Endothelial cell (in vitro differentiated cells): ENCODE measurements around the gene SMIM43. TPM values are rescaled to one million over a fixed set of nuclear protein-coding genes. Genes with fewer than 3 reads are reported as not detected.

Experiments used
- DNase-seq: peaks from one replicate; pipeline ENCODE4 v3.0.0; 2021; ENCODE audit warnings: low spot score
- H3K27ac Mint-ChIP-seq: one replicate; pipeline ENCODE4 v1.8.0; 2021; ENCODE audit warnings: mixed read lengths, inconsistent platforms; ENCODE audit not compliant: unreplicated experiment
- H3K27me3 Mint-ChIP-seq: one replicate; pipeline ENCODE4 v1.8.0; 2021; ENCODE audit warnings: mild to moderate bottlenecking, moderate library complexity, mixed read lengths, inconsistent platforms; ENCODE audit not compliant: unreplicated experiment
- H3K36me3 Mint-ChIP-seq: one replicate; pipeline ENCODE4 v1.8.0; 2021; ENCODE audit warnings: mild to moderate bottlenecking, low read depth, mixed read lengths, inconsistent platforms; ENCODE audit not compliant: unreplicated experiment
- H3K4me1 Mint-ChIP-seq: one replicate; pipeline ENCODE4 v1.8.0; 2021; ENCODE audit warnings: mild to moderate bottlenecking, mixed read lengths, inconsistent platforms; ENCODE audit not compliant: unreplicated experiment
- H3K4me3 Mint-ChIP-seq: one replicate; pipeline ENCODE4 v1.8.0; 2021; ENCODE audit warnings: mild to moderate bottlenecking, mixed read lengths, inconsistent platforms; ENCODE audit not compliant: unreplicated experiment
- H3K9me3 Mint-ChIP-seq: one replicate; pipeline ENCODE4 v1.8.0; 2021; ENCODE audit warnings: mixed read lengths, inconsistent platforms; ENCODE audit not compliant: unreplicated experiment
- CTCF ChIP-seq: fragments of 200-600 bp; sonication (generic); IDR thresholded peaks from one replicate; pipeline ENCODE4 v1.5.0; 2021; ENCODE audit warnings: antibody characterized with exemption; ENCODE audit not compliant: unreplicated experiment
- long read RNA-seq: library from polyadenylated mRNA; unstranded; transcript quantifications from one replicate; pipeline ENCODE4 v2.0.0, GENCODE V29; 2020; ENCODE audit not compliant: unreplicated experiment
- total RNA-seq: library from RNA; stranded (reverse); fragmentation: NEBNext Ultra II Directional; extraction: Animal tissue kit (Norgen Biotek cat#: 25700); gene quantifications from one replicate; pipeline ENCODE4 v1.2.1, GENCODE V29; 2021; ENCODE audit not compliant: unreplicated experiment

The SMIM43 gene
- 19.8 TPM for total RNA-seq
- long read RNA-seq, transcript TMEM155-208 (6 exons, 2,316 nt): major isoform, 5 of 16 reads
- long read RNA-seq, partial matches to known transcripts: 1 of 16 reads
- long read RNA-seq, other reads (novel, unspliced or antisense): 8 of 16 reads

GRCh38 chr4:121764702-121765367, at the start of gene SMIM43:
Gene SMIM43 (minus strand): TSS chr4:121765164. CDS start chr4:121765105, 59 bp downstream.
- peak; percentile 64 for DNase-seq
- H3K4me3 Mint-ChIP-seq: peak within 1 kb of the TSS; percentile 89
- H3K36me3 Mint-ChIP-seq: no peaks in the 10 kb centered on the region
- peaks cover 22% of the 10 kb centered on the region for H3K4me1 Mint-ChIP-seq
- H3K27me3 Mint-ChIP-seq: peaks cover 6% of the 10 kb centered on the region
- no peak for TF ChIP-seq CTCF
- peak within 1 kb of the TSS; percentile 61 for H3K27ac Mint-ChIP-seq
- no peaks in the 10 kb centered on the region for H3K9me3 Mint-ChIP-seq

DNA sequence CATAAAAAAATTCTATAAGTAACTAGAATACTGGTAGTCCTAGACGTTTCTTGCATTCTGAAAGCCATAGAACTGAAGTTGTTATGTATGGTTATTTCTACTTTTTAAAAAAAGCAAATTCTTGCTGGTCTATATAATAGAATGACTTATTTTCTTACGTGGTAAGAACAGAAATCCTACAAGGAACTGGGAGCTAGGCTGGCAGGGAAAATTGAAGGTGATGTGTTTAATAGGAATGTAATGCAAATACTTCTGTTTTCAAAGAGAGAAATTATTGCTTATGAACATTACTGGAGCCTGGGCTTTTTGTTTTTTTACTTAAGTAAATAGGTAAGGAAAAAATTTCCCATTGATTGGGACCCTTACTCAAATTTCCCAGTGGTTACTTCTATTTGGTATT, 49.8 kb upstream of the SMIM43 start:
- no peaks in the 10 kb centered on the region for H3K4me1 Mint-ChIP-seq

GRCh38 chr4:121811122-121811521, 46.2 kb upstream of the SMIM43 start:
- no peak for DNase-seq
- Mint-ChIP-seq H3K9me3 (no peaks in the 10 kb centered on the region), H3K4me1 (no peaks in the 10 kb centered on the region), H3K27me3 (no peaks in the 10 kb centered on the region), H3K27ac (no peak overlapping the region), H3K36me3 (peaks cover 15% of the 10 kb centered on the region), H3K4me3 (no peak overlapping the region)
- TF ChIP-seq CTCF: no peak

More for the DNA sequence above, 49.8 kb upstream of the SMIM43 start:
- DNase-seq: no peak
- no peaks in the 10 kb centered on the region for H3K9me3 Mint-ChIP-seq
- H3K27ac Mint-ChIP-seq: no peak overlapping the region
- no peak overlapping the region for H3K4me3 Mint-ChIP-seq
- no peaks in the 10 kb centered on the region for H3K27me3 Mint-ChIP-seq
- peaks cover 16% of the 10 kb centered on the region for H3K36me3 Mint-ChIP-seq
- TF ChIP-seq CTCF: no peak

DNA sequence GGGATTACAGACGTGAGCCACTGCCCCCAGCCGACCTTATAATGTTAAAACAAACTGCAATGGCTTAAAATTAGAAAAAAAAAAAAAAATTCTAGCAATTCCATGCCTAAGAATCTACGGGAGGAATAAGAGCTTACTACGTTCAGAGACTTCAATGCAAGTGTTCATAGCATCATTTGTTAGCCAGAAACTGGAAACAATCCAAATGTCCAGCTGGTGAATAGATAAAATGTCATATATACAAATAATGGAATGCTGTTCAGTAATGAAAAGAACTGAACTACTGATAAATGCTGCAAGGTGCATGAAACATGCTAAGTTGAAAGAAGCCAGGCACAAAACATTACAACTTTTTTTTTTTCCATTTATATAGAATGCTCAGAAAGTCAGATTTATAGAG, 41.4 kb upstream of the SMIM43 start:
- DNase-seq: no peak
- no peak overlapping the region for H3K4me3 Mint-ChIP-seq
- H3K36me3 Mint-ChIP-seq: peaks cover 5% of the 10 kb centered on the region

More for the DNA sequence above, 41.4 kb upstream of the SMIM43 start:
- H3K27ac Mint-ChIP-seq: no peak overlapping the region
- no peaks in the 10 kb centered on the region for H3K27me3 Mint-ChIP-seq
- TF ChIP-seq CTCF: no peak
- H3K9me3 Mint-ChIP-seq: no peaks in the 10 kb centered on the region
- H3K4me1 Mint-ChIP-seq: peaks cover 7% of the 10 kb centered on the region
